ENCODE measurements around the gene CLUH. TPM values are rescaled to one million over a fixed set of nuclear protein-coding genes. Genes with fewer than 3 reads are reported as not detected.

The CLUH gene
- total and polyA plus RNA-seq, 2 donors (not counting 3 experiments of a cell fraction or from before 2014, with no cell fraction given): 33.8 to 80.7 TPM

DNA sequence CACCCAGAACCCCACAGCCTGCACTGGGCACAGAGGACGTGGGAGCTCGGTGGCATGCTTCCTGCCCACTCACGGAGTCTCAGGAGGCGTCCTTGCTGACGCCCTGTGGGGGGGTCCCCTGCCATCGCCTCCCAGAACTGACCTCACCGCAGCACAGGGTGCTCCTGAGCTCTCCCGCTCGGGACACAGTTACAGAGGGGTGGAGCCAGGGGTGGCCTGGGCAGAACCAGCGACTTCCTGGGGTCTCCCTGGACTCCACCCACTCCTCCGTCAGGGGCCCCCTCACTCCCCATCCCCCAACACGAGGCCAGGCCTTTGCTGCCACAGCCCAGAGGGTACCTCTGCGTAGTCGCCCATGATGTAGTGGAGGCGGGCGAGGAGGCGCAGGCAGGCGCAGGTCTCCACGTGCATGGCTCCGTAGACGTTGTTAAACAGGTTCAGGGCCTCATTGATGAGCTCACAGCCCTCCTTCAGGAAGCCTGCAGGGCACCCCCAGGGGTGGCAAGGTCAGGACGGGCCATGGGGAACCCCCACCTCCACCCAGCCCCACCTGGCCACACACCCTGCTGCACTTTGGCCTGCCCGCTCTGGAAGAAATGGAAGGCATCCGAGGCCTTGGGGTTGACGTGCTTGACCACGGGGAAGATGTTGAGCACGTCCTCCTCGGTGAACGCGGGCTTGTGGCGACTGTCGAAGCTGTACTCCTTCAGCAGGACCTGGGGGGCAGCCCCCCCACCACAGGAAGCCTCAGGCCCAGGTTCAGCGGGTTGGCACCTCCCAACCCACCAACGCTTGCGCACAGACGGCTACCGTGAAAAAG lies 17.8 kb downstream of the CLUH start:
- CTCF ChIA-PET: interaction anchor here (0.6 kb wide), 1 partner anchor 9 kb away, joined by 3 read pairs; no protein-coding TSS in a partner anchor
- Histone ChIP-seq H2AFZ (ENCODE audit: low read depth, low read length) (no peak overlapping the region), H3K27ac (ENCODE audit: insufficient read depth, low read depth, low read length) (no peak overlapping the region), H3K9ac (replicated peaks; ENCODE audit: extremely low read depth, insufficient read depth, low read length) (no peak overlapping the region), H3K36me3 (ENCODE audit: control insufficient read depth in 2 of 2, extremely low read depth in 1 of 2, insufficient read depth in 2 of 2, low read length in 2 of 2) (peaks cover 3 to 17% of the 10 kb centered on the region in 2 experiments), H3K9me1 (replicated peaks; ENCODE audit: control insufficient read depth, extremely low read depth, insufficient read depth, low read length) (no peaks in the 10 kb centered on the region), H3K4me3 (replicated peaks in 1 of 3; ENCODE audit: insufficient read depth in 1 of 3, low read depth in 1 of 3, low read length in 3 of 3) (no peak overlapping the region), H3K27me3 (ENCODE audit: control insufficient read depth in 2 of 2, insufficient read depth in 2 of 2, low read length in 2 of 2) (no peaks in the 10 kb centered on the region), H3K4me2 (ENCODE audit: insufficient read depth, low read length) (no peak overlapping the region), H4K20me1 (replicated peaks; ENCODE audit: control insufficient read depth, extremely low read depth, insufficient read depth, low read length) (no peaks in the 10 kb centered on the region), H3K4me1 (ENCODE audit: control insufficient read depth, extremely low read depth, insufficient read depth, low read length) (no peaks in the 10 kb centered on the region), H3K79me2 (ENCODE audit: control insufficient read depth, insufficient read depth, low read length) (no peaks in the 10 kb centered on the region), H3K9me3 (replicated peaks; ENCODE audit: control insufficient read depth, insufficient read depth, low read length) (no peaks in the 10 kb centered on the region)
- dilution Hi-C loops (cut with MboI; ENCODE audit: extremely low pct_ligation_motif_present, low sequenced_read_pairs): no loop called here
- BruUV-seq (replicated peaks): no TSS peak
- no peak for FAIRE-seq
- POLR2A ChIA-PET: interaction anchor here (0.5 to 0.6 kb wide), 2 partner anchors 13 to 164 kb away, joined by 3 to 5 read pairs; no protein-coding TSS in a partner anchor
- intact Hi-C loops (cut with micrococcal nuclease): no loop called here
- DNase-seq (ENCODE audit: low read depth, low spot score): no peak
- TF ChIP-seq GATA2 (IDR thresholded peaks at IDR 0.05; ENCODE audit: insufficient read depth, insufficient read length, low read depth, low read length) (no peak), JUN (IDR thresholded peaks at IDR 0.05; ENCODE audit: borderline replicate concordance, insufficient read depth, insufficient read length, low read depth) (no peak), EZH2 (IDR thresholded peaks at IDR 0.05; ENCODE audit: borderline replicate concordance, low read depth, low read length, severe bottlenecking) (no peak), POLR2A (IDR thresholded peaks at IDR 0.05; ENCODE audit: low read depth, low read length) (no peak), FOS (IDR thresholded peaks at IDR 0.05; ENCODE audit: borderline replicate concordance, insufficient read depth, low read length) (no peak), POLR2AphosphoS5 (IDR thresholded peaks at IDR 0.05; ENCODE audit: insufficient read depth, low read depth, low read length) (no peak), MYC (IDR thresholded peaks at IDR 0.05; ENCODE audit: low read depth, low read length) (no peak)
- TF ChIP-seq, protein P1, sequence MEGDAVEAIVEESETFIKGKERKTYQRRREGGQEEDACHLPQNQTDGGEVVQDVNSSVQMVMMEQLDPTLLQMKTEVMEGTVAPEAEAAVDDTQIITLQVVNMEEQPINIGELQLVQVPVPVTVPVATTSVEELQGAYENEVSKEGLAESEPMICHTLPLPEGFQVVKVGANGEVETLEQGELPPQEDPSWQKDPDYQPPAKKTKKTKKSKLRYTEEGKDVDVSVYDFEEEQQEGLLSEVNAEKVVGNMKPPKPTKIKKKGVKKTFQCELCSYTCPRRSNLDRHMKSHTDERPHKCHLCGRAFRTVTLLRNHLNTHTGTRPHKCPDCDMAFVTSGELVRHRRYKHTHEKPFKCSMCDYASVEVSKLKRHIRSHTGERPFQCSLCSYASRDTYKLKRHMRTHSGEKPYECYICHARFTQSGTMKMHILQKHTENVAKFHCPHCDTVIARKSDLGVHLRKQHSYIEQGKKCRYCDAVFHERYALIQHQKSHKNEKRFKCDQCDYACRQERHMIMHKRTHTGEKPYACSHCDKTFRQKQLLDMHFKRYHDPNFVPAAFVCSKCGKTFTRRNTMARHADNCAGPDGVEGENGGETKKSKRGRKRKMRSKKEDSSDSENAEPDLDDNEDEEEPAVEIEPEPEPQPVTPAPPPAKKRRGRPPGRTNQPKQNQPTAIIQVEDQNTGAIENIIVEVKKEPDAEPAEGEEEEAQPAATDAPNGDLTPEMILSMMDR (IDR thresholded peaks at IDR 0.05; ENCODE audit: extremely low read depth in 1 of 2, insufficient read depth in 1 of 2, low read depth in 1 of 2, low read length in 2 of 2): no peak
- TF ChIP-seq, protein P2, sequence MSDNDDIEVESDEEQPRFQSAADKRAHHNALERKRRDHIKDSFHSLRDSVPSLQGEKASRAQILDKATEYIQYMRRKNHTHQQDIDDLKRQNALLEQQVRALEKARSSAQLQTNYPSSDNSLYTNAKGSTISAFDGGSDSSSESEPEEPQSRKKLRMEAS (IDR thresholded peaks at IDR 0.05; ENCODE audit: insufficient read depth, insufficient read length): no peak
